ENCODE results near the gene STAP2.
"Not testable (repeated sequence)": the region's sequence is repeated elsewhere in the genome, so short reads cannot be mapped to it uniquely, and the experiment has no call there.

STAP2 gene

GRCh38 chr19:4297901-4298809 is 40.5 kb downstream of the STAP2 start:
- no peak for DNase-seq

DNA sequence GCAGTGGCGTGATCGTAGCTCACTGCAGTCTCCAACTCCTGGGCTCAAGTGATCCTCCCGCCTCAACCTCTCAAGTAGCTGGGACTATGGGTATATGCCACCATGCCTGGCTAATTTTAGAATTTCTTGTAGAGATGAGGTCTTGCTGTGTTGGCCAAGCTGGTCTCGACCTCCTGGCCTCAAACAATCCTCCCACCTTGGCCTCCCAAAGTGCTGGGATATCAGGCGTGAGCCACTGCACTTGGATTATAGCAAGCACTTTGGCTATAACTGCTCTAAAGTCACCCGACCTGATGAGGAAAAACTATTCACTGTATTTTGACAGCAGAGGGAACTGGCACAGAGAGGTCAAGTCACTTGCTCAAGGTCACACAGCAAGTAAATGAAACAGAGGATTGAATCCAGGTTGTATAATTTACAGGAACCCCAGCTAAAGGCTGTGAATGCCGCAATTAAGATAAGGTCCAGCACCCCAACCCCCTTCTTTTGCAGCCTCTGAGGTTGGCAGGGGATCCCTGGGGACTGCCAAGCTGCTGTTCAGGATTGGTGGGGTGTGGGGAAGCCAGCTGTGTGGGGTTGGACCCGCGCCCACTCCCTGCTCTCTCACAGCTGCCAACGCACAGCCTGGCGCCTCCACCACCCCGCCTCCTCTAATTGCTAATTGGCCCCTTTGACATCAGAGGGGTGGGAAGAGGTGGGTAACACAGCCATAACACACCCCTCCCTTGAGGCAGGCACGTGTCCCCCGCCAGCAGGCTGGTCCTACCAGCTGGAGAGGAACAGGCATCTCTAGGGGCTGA is 42.5 kb downstream of the STAP2 start:
- DNase-seq = no peak

DNA sequence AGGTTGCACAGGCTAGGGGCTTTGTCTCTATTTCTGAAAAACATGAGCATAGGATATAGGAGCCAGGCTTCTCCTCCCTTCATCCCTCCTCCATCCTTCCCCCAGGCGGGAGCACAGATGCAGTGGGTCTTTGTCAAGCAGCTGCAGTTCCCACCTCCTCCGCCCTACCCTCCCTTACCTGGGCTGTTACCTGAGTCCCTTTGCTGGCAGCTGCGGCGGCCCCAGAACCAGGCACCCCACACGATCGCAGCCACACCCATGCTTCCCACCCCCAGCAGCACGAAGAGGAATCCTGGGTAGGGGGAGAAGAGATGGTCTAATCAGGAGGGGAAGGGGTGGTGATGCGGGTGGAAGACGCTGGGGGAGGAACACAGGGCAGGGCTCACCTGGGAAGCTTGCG is 44.2 kb downstream of the STAP2 start:
- no peak for DNase-seq

GRCh38 chr19:4292515-4292914 is 46.1 kb downstream of the STAP2 start:
- no peak for DNase-seq

- no peak for DNase-seq
Measured at GRCh38 chr19:4291184-4291732, 47.4 kb downstream of the STAP2 start.

DNA sequence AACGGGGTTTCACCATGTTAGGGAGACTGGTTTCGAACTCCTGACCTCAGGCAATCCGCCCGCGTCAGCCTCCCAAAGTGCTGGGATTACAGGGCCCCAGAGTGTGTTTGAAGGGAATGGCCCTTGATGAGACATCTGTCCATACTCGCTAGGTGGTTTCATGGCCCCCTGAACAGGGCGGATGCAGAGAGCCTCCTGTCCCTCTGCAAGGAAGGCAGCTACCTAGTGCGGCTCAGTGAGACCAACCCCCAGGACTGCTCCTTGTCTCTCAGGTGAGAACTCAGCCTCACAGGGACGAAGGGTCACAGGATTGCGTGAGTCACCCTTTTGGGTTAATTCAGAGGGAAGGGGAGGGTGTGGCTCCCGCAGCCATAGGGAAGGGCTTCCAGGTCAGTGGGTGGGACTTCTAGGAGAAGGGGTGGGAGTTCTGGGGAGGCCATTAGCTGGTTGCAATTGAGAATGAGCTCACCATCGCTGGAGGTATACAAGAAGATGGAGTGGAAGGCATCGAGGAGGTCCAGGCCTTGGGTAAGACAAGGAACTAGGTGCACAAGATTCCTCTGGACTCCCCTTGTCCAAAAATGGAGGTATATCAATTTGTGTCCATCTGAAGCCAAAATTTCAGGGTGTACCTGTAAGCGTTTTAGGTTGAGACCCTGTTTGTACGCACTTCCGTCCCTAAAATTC is 50.4 kb downstream of the STAP2 start:
- no peak for DNase-seq

DNA sequence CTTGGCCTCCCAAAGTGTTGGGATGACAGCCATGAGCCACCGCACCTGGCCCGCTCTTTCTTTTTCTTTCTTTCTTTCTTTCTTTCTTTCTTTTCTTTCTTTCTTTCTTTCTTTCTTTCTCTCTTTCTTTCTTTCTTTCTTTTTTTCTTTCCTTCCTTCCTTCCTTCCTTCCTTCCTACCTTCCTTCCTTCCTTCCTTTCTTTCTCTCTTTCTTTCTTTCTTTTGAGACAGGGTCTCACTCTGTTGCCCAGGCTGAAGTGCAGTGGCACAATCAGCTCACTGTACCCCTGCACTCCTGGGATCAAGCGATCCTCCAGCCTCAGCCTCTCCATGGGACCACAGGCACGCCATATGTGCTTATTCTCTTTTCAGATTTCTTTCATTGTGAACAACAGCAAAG is 52.5 kb downstream of the STAP2 start:
- not testable (repeated sequence) for DNase-seq

- DNase-seq = no peak
Measured at GRCh38 chr19:4284974-4285373, 53.7 kb downstream of the STAP2 start.

- DNase-seq = no peak
Measured at GRCh38 chr19:4284176-4284958, 54.3 kb downstream of the STAP2 start.

- DNase-seq = no peak
Measured at GRCh38 chr19:4279530-4280422, 58.9 kb downstream of the STAP2 start.

- DNase-seq = no peak
Measured at GRCh38 chr19:4279267-4279529, 59.4 kb downstream of the STAP2 start.

DNA sequence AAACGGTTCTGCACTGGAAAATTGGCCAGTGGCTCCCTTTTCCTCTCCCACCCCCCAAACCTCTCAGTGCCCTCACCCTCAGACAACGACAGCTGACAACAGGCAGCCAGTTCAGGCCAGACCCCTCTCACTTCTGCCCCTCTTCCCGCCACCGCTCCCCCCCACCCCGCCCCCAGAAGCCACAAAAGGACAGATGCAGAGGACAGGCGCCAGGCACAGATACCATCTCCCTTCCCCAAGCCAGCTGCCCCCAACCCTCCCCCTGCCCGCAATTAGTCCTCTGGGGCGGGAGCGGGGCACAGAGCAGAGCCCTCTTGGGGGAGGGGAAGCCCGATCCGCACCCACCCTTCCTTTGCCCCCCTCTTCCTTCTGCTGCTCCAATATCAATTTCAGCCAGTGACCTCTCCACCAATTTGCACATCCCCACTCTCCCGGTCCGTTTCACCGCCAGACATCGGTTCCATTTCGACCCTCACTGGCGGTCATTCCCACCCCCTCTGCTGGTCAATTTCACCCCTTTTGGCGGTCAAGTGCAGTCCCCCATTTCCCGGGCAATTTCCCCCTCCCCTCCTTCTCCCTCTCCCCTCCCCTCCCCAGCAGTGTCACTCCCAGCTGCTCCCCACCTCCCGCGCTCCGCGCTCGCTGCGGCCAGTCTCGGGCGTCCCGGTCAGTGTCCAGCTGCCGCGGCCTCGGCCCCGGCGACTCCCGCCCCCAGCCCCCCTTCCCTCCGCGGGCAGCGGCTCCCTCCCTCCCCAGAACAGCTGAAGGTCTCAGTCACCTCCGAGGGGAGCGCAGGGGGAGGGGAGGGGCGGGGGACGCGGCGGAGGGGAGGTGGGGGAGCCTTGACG is 60.0 kb downstream of the STAP2 start, which contains the start of gene SHD:
TSS of gene SHD (plus strand) at position 848 of the 848 bp plus-strand sequence. CDS start 798 bp downstream, outside the sequence.
- no peak for DNase-seq

- no peak for DNase-seq
Measured at GRCh38 chr19:4278010-4278409, 60.6 kb downstream of the STAP2 start.

DNA sequence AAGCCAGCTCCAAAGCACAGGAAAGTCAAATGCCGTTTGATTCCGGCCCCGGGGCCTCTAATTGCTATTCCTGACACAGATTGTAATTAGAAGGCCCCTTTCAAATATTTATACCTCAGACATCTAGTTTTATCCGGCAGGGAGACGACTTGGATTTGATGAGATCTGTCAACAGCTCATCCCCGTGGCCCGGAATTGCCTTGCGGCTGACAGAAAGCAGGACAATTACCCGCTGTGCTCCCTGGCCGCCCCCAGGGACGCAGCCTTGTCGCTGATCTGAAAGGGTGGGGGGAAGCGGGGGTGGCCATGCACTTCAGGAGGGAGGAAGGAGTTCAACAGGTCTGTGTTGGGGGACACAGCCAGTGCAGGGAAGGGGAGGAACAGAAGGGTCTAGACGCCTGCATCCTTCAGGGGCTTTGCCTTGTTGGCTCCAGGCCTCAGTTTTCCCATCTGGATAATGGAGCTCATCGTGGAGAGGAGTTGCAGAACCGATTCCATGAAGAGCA is 61.4 kb downstream of the STAP2 start:
- DNase-seq = no peak

- DNase-seq = not testable (repeated sequence)
Measured at GRCh38 chr19:4274321-4274686, 64.3 kb downstream of the STAP2 start.

Measured in activated gamma-delta T cell (primary cell).